Common myeloid progenitor, CD34-positive (primary cell): ENCODE data around the gene VILL.

Experiments
- CTCF ChIA-PET: fragments of 350-600 bp; sonication (Branson Sonifier 250); formaldehyde crosslinking; loops from one replicate; lab custom pipeline; 2021; ENCODE audit warnings: antibody characterized with exemption; lab: Charles Lee
- POLR2A ChIA-PET: fragments of 350-600 bp; sonication (Branson Sonifier 250); formaldehyde crosslinking; loops from one replicate; lab custom pipeline; 2021; ENCODE audit warnings: antibody characterized with exemption; lab: Charles Lee
- DNase-seq, 3 donors: peaks; one replicate each; pipeline versions ENCODE4 v3.0.0 to v3.0.0-alpha.2; 2013
- H3K27ac ChIP-seq, 2 experiments: 1 replicate in 1 of 2; 2 replicates in 1 of 2; pipeline ENCODE4 v1.7.0; 2013; ENCODE audit warnings: inconsistent platforms in 2 of 2, low read length in 2 of 2, mild to moderate bottlenecking in 2 of 2, low read depth in 1 of 2, moderate library complexity in 1 of 2; ENCODE audit not compliant: severe bottlenecking in 2 of 2, insufficient read depth in 1 of 2, poor library complexity in 1 of 2
- H3K27me3 ChIP-seq, 5 experiments: replicated peaks in 2 of 5; 1 replicate in 3 of 5; 2 replicates in 2 of 5; pipeline versions ENCODE4 v1.6.1 to v1.7.0; 2013; ENCODE audit warnings: low read length in 4 of 5, mild to moderate bottlenecking in 2 of 5, moderate library complexity in 2 of 5, inconsistent platforms in 1 of 5; ENCODE audit not compliant: insufficient read depth in 5 of 5, control insufficient read depth in 4 of 5
- H3K36me3 ChIP-seq, 4 experiments: 1 replicate in 2 of 4; 2 replicates in 2 of 4; pipeline versions ENCODE4 v1.6.1 to v1.7.0; 2013; ENCODE audit warnings: low read length in 3 of 4, control low read depth in 1 of 4, mild to moderate bottlenecking in 1 of 4; ENCODE audit not compliant: control insufficient read depth in 4 of 4, insufficient read depth in 4 of 4
- H3K4me1 ChIP-seq, 4 experiments: 1 replicate in 3 of 4; 2 replicates in 1 of 4; pipeline versions ENCODE4 v1.6.1 to v1.7.1; 2013; ENCODE audit warnings: low read length in 3 of 4, mild to moderate bottlenecking in 3 of 4, control low read depth in 1 of 4, inconsistent platforms in 1 of 4, moderate library complexity in 1 of 4; ENCODE audit not compliant: control insufficient read depth in 4 of 4, insufficient read depth in 4 of 4; ENCODE audit errors: control extremely low read depth in 1 of 4
- H3K4me3 ChIP-seq, 7 experiments: 1 replicate in 4 of 7; 2 replicates in 3 of 7; pipeline versions ENCODE4 v1.5.1 to v1.7.0; 2013; ENCODE audit warnings: mild to moderate bottlenecking in 7 of 7, low read length in 6 of 7, moderate library complexity in 6 of 7, inconsistent platforms in 2 of 7, low read depth in 2 of 7, control low read depth in 1 of 7; ENCODE audit not compliant: insufficient read depth in 4 of 7, control insufficient read depth in 1 of 7; ENCODE audit errors: extremely low read depth in 1 of 7
- H3K9me3 ChIP-seq, 5 experiments: 1 replicate in 4 of 5; 2 replicates in 1 of 5; pipeline versions ENCODE4 v1.6.1 to v1.7.1; 2013; ENCODE audit warnings: low read length in 4 of 5, mild to moderate bottlenecking in 2 of 5, inconsistent platforms in 1 of 5, low read depth in 1 of 5, moderate library complexity in 1 of 5; ENCODE audit not compliant: control insufficient read depth in 4 of 5, insufficient read depth in 2 of 5; ENCODE audit errors: control extremely low read depth in 1 of 5
- WGBS: methylation state at CpG from one replicate; pipeline ENCODE4 v1.1.5; 2013; ENCODE audit not compliant: insufficient coverage; 5-methylcytosine and 5-hydroxymethylcytosine counted together

Gene VILL

GRCh38 chr3:37953707-37954394 lies 36.7 kb upstream of the VILL start:
- Histone ChIP-seq H3K27me3 (no peaks in the 10 kb centered on the region), H3K36me3 (peaks cover 0 to 11% (median 2%) of the 10 kb centered on the region in 4 experiments), H3K9me3 (no peaks in the 10 kb centered on the region), H3K27ac (peak overlapping the region in 1 of 2 experiments; percentile 5), H3K4me3 (peak overlapping the region in 1 of 7 experiments; percentile 24), H3K4me1 (peaks cover 17 to 52% (median 36%) of the 10 kb centered on the region in 4 experiments)
- POLR2A ChIA-PET = interaction anchor here (0.9 kb wide), 1 partner anchor 53 kb away, joined by 3 read pairs; no protein-coding TSS in a partner anchor
- no peak for DNase-seq
- CTCF ChIA-PET = interaction anchor here (1.2 to 3.4 kb wide), 3 partner anchors 13 to 99 kb away, joined by 4 to 15 read pairs (median 4); no protein-coding TSS in a partner anchor
- 48% methylated on average over 3 of the region's 5 CpGs for WGBS

GRCh38 chr3:37954881-37955280 lies 35.7 kb upstream of the VILL start:
- H3K36me3 ChIP-seq = peaks cover 0 to 8% (median under 1%) of the 10 kb centered on the region in 4 experiments
- POLR2A ChIA-PET = interaction anchor here (1.0 to 1.1 kb wide), 2 partner anchors 9 to 79 kb away, joined by 3 to 5 read pairs; no protein-coding TSS in a partner anchor
- 97% methylated on average over 6 of the region's 6 CpGs for WGBS

GRCh38 chr3:37955918-37956707 lies 34.5 kb upstream of the VILL start:
- peak overlapping the region; percentile 58 to 78 for H3K27ac ChIP-seq
- ChIA-PET POLR2A (interaction anchor here (1.0 to 1.1 kb wide), 2 partner anchors 10 to 78 kb away, joined by 3 to 5 read pairs; no protein-coding TSS in a partner anchor), CTCF (interaction anchor here (0.8 to 8.3 kb wide), 12 partner anchors 8 to 101 kb away, joined by 4 to 65 read pairs (median 5); no protein-coding TSS in a partner anchor)
- peaks cover 0 to 6% (median 0%) of the 10 kb centered on the region in 4 experiments for H3K36me3 ChIP-seq
- peaks cover 17 to 55% (median 36%) of the 10 kb centered on the region in 4 experiments for H3K4me1 ChIP-seq
- no peaks in the 10 kb centered on the region for H3K27me3 ChIP-seq
- H3K4me3 ChIP-seq = peak overlapping the region in 2 of 7 experiments; percentile 2 to 11
- WGBS = 90% methylated on average over 2 of the region's 3 CpGs
- DNase-seq = peak in 2 of 3 donors; percentile 34 to 43
- no peaks in the 10 kb centered on the region for H3K9me3 ChIP-seq

More at GRCh38 chr3:37954881-37955280, 35.7 kb upstream of the VILL start:
- Histone ChIP-seq H3K4me1 (peaks cover 17 to 53% (median 36%) of the 10 kb centered on the region in 4 experiments), H3K27ac (no peak overlapping the region), H3K27me3 (no peaks in the 10 kb centered on the region), H3K4me3 (no peak overlapping the region), H3K9me3 (no peaks in the 10 kb centered on the region)
- CTCF ChIA-PET = interaction anchor here (0.9 to 8.3 kb wide), 8 partner anchors 9 to 100 kb away, joined by 4 to 65 read pairs (median 6); no protein-coding TSS in a partner anchor
- DNase-seq = no peak

- H3K27ac ChIP-seq = peak overlapping the region; percentile 58 to 78
- peak in 2 of 3 donors; percentile 38 to 47 for DNase-seq
- H3K27me3 ChIP-seq = no peaks in the 10 kb centered on the region
- H3K4me1 ChIP-seq = peaks cover 17 to 64% (median 40%) of the 10 kb centered on the region in 4 experiments
- WGBS = 18% methylated on average over 1 of the region's 2 CpGs
- CTCF ChIA-PET = interaction anchor here (0.7 to 8.3 kb wide), 11 partner anchors 7 to 102 kb away, joined by 3 to 65 read pairs (median 5); no protein-coding TSS in a partner anchor
- peaks cover 0 to 6% (median 0%) of the 10 kb centered on the region in 4 experiments for H3K36me3 ChIP-seq
- peak overlapping the region in 4 of 7 experiments; percentile 7 to 54 (median 36) for H3K4me3 ChIP-seq
- POLR2A ChIA-PET = no interaction called here
- no peaks in the 10 kb centered on the region for H3K9me3 ChIP-seq
Measured at GRCh38 chr3:37956723-37957538, 33.7 kb upstream of the VILL start.

- H3K9me3 ChIP-seq = no peaks in the 10 kb centered on the region
- H3K4me3 ChIP-seq = peak overlapping the region in 4 of 7 experiments; percentile 7 to 54 (median 36)
- H3K4me1 ChIP-seq = peaks cover 17 to 67% (median 40%) of the 10 kb centered on the region in 4 experiments
- no peaks in the 10 kb centered on the region for H3K27me3 ChIP-seq
- ChIA-PET CTCF (interaction anchor here (0.9 to 8.3 kb wide), 7 partner anchors 11 to 102 kb away, joined by 3 to 65 read pairs (median 5); no protein-coding TSS in a partner anchor), POLR2A (no interaction called here)
- H3K27ac ChIP-seq = peak overlapping the region; percentile 58 to 78
- DNase-seq = no peak
- peaks cover 0 to 6% (median 0%) of the 10 kb centered on the region in 4 experiments for H3K36me3 ChIP-seq
- WGBS = 57% methylated on average over 6 of the region's 7 CpGs
Measured at GRCh38 chr3:37957539-37957936, 33.0 kb upstream of the VILL start.
